ENCODE measurements around the gene STAMBPL1.

GRCh38 chr10:88911116-88911515 is 31.1 kb downstream of the STAMBPL1 start:
- no peak for TF ChIP-seq SP1 (IDR thresholded peaks at IDR 0.05)
- TF ChIP-seq BHLHE40 (IDR thresholded peaks at IDR 0.05; ENCODE audit: borderline replicate concordance), result no peak
- TF ChIP-seq ELF4 (IDR thresholded peaks at IDR 0.05), result no peak
- TF ChIP-seq FOXK2 (IDR thresholded peaks at IDR 0.05), result no peak
- TF ChIP-seq ZNF384 (IDR thresholded peaks at IDR 0.05), result no peak
- TF ChIP-seq FOXM1 (IDR thresholded peaks at IDR 0.05; ENCODE audit: borderline replicate concordance), result no peak
- no peak for TF ChIP-seq HDGF (IDR thresholded peaks at IDR 0.05; ENCODE audit: borderline replicate concordance)
- TF ChIP-seq, protein P1, sequence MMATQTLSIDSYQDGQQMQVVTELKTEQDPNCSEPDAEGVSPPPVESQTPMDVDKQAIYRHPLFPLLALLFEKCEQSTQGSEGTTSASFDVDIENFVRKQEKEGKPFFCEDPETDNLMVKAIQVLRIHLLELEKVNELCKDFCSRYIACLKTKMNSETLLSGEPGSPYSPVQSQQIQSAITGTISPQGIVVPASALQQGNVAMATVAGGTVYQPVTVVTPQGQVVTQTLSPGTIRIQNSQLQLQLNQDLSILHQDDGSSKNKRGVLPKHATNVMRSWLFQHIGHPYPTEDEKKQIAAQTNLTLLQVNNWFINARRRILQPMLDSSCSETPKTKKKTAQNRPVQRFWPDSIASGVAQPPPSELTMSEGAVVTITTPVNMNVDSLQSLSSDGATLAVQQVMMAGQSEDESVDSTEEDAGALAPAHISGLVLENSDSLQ (IDR thresholded peaks at IDR 0.05), result no peak
